Inferior parietal cortex (tissue), 1 donor: ENCODE data around the gene IPO9.
"Not testable (repeated sequence)": the region's sequence is repeated elsewhere in the genome, so short reads cannot be mapped to it uniquely, and the experiment has no call there.

Experiments
- DNase-seq: peaks from one replicate; pipeline ENCODE4 v3.0.0-alpha.2; 2016; ENCODE audit errors: extremely low spot score

IPO9 gene

DNA sequence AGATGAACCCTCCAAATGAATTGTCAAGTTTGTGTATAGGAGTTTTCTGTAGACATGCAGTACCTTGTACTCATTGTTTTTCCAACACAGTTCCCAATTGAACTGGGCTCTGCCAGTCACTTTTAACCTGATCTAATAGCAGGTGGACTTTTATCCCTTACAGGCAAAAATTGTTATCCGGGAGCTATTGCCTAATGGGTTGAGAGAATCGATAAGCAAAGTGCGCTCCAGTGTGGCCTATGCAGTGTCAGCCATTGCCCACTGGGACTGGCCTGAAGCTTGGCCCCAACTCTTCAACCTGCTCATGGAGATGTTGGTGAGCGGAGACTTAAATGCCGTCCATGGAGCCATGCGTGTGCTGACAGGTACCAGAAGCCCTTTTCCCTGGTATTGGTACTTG lies 19.3 kb downstream of the IPO9 start:
- DNase-seq, result no peak

DNA sequence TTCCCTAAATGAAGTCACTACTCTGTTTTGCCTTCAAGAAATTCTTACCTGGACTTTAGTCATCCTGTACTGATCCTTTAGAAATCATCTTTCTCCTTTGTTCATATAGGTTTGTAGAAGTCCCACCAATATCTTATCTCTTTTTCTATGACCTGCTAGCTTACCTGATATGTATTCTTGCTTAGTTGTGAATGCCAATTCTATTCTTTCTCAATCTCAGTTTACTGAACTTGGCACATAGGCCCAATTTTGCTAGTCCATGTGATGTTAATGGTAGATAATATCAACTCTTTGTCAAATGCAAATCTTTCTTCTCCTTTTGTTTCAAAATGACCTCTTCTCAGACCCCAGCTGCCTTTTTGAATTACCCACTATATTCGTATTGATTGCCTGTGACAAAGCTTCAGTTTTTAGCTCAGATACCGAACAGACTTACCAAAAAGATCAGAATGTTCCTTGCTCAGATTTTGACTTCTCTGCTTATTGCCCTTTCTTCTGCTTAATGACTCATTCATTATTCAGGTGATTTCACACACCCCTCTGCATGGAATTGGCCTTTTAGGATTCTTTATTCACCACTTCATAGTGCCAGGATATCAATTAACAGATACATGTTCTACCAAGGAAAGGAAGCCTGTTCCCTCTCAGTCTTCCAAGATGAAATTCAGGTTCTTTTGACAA lies 20.6 kb downstream of the IPO9 start:
- DNase-seq, result no peak

DNA sequence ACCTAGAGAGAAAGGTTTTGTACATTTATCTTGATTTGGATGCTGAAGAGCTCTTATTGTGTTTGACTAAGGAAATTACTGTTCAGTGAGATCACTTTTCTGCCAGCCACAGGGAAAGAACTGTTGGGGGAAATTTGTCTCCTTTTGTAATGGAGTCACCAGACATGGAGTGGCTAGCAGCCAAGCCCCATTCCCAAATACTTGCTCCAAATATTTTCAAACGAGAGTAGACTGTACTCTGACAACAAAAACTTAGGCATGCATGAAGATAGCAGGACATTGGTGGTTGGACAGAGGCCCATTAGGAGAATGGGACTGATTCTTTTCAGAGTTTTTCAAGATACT lies 21.1 kb downstream of the IPO9 start:
- no peak for DNase-seq

DNA sequence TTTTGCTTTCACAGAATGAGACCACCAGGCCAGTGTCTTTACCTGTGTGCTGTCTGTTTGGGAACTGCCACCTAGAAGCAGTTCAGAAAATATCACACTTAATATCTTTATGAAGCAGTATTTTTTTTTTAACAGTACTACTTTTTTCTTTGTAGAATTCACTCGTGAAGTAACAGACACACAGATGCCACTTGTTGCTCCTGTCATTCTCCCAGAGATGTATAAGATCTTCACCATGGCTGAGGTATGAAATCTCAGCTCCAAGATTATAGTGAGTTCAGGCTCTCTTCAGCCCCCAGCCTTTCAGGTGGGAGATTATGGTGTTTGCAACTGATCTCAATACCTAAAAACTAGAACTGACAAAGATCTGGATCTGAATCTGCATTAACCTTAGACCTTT lies 23.0 kb downstream of the IPO9 start:
- DNase-seq, result no peak

DNA sequence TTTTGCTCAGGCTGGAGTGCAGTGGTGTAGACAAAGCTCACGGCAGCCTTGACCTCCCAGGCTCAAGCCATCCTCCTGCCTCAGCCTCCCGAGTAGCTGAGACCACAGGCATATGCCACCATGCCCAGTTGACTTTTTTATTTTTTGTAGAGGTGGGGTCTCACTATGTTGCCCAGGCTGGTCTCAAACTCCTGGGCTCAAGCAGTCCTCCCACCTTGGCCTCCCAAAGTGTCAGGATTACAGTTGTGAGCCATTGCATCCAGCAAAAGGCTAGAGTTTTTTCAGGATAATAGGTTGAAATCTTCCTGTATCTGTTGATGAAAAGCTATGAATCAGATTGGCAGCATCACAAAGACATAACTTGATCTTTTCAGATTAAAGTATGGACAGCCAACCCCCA lies 27.8 kb downstream of the IPO9 start:
- not testable (repeated sequence) for DNase-seq

DNA sequence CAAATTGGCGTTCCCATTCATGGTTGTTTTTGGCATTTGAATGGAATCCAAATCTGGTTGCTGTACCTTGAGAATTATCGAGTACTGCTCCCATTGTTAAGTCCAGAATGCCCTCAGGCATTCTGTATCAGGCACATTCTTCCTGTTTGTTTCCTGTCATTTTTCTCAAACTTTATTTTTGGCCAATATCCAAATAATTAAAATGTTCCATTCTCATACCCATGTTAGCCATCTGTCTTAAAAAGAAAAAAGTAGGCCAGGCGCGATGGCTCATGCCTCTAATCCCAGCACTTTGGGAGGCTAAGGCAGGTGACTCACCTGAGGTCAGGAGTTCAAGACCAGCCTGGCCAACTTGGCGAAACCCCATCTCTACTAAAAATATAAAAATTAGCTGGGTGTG lies 30.5 kb downstream of the IPO9 start:
- no peak for DNase-seq

DNA sequence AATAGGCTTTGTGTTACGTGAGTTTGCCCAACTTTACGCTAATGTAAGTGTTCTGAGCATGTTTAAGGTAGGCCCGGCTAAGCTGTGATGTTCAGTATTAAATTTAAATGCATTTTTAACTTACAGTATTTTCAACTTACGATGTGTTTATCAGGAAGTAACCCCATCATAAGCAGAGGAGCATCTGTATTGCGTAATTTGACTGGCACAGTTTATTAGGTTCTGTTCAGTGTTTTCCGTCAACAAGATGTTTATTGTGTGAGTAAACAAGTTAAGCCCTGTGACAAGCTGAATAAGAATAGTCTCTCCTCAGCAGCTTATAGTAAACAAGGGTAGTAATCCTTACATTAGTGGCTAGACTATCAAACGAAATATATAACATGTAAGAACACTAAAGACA lies 32.5 kb downstream of the IPO9 start:
- no peak for DNase-seq

DNA sequence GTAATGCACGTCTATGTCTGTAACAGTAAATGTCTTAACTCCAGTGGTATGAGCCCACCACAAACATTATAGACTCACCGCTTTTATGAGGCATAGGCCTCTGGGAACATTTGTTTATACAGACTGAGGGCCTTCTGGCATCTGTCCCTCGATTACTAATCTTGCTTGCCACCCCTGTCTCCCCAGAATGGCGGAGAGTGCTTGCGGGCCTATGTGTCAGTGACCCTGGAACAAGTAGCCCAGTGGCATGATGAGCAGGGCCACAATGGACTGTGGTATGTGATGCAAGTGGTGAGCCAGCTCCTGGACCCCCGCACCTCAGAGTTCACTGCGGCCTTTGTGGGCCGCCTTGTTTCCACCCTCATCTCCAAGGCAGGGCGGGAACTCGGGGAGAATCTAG lies 41.4 kb downstream of the IPO9 start:
- DNase-seq, result no peak

DNA sequence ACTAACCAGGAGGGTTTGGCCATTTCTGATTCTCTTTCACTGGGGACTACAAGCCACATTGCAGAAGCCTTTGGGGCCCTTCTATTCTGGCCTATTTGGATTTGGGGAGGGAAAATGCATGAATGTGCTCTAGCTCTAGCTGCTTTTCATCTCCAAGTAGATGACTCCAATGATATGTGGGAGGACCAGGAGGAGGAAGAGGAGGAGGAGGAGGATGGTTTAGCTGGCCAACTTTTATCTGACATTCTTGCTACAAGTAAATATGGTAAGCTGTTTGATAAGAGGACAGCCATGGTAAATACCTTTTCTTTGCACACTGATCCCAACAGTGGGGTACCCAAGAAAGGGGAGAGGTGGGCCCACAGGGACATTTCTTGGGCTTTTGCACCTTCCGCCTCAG lies 45.7 kb downstream of the IPO9 start:
- no peak for DNase-seq

DNA sequence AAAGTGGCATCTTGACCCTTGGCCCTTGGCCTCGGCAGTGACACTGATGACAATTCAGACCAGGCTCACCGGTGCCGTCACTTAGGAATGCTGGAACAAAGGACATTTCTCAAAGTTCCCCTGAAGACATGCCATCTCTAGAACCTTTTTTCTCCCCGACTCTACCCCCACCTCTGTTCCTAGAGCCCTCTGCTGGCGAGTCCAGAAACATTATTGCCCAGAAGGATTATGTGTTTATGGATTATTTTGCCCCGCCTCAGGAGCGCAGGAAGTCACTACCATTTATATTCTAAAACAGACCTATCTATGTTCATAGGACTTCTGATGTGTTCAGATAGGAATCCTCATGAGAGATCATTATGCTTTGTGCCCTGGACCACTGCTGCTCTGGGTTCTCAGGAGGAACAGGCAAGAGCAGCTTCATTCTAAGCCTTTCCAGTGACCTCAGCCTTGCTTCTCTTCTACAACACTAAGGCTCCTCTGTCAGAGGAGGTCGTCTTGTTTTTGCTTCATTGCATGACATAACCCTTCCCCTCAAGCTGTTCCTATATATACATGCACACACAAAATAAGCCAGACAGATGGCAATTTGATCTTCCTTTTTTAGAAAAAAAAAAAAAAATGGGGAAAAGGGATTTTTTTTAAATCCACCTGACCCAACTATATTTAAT lies 47.3 kb downstream of the IPO9 start:
- DNase-seq, result no peak

DNA sequence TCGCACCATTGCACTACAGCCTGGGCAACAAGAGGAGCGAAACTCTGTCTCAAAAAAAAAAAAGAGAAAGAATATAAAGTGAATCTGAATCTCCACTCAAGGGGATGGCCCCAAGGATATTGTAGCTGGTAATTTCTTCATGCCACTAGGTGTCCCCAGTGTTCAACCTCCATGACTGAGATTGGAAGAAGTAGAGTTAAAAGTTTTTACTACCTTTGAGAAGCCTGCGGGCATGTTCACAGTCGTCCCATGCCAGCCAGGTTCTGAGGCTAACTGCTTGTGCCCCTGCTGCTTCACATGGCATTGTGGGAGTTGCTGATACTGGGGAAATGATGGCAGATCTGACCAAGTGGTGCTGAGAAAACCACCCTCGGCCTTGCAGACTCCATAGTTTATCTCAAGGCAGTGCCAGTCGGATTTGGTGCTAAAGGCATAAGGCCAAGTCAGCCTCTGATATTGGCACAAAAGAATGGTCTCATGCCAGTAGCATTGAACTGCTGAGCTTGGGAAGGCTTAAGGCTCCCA lies 49.0 kb downstream of the IPO9 start:
- DNase-seq, result peak; percentile 83

DNA sequence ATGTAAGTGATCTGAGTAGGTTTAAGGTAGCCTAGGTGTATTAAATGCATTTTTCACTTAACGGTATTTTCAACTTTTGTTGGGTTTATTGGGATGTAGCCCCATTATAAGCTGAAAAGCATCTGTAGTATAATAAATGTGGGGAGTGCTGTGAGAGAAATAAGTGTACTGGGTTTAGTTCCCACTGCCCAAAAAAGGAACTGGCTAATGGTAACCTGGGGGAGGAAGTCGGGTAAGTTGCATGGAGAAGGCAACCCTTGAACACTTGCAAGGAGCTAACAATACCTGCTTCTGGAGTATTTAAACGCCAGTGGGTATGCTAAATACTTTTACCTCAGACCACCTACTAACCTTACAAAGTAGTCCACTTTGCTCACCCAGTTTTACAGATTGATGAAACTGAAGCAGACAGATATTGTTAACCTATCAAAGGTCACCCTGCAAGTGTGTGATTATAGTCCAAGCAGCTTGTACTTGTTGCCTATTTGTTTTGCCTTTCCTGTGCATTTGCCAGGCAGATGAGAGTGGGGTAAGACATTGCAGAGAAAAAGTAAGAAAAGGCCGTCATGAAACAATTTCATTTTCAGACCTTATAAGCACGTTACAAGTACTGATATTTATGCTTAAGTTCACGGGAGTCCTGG lies 52.1 kb downstream of the IPO9 start:
- DNase-seq, result no peak

DNA sequence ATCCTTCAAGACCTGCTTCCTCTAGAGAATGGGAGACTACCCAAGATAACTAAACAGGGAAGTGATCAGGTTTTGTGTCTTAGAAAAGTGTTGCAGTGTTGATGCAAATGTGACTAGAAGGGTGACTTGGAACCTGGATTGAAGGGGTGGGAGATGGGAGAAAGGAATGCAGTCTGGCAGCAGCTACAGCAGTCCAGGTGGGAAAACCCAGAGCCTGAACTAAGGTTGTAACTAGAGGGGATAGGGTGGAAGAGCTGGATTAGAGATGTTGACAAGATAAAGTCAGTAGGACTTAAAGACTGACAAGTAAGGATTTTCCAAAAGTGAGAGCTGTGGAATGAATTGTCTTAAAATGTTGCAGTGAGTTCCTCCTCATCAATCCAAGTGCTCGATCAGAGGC lies 52.7 kb downstream of the IPO9 start:
- no peak for DNase-seq

DNA sequence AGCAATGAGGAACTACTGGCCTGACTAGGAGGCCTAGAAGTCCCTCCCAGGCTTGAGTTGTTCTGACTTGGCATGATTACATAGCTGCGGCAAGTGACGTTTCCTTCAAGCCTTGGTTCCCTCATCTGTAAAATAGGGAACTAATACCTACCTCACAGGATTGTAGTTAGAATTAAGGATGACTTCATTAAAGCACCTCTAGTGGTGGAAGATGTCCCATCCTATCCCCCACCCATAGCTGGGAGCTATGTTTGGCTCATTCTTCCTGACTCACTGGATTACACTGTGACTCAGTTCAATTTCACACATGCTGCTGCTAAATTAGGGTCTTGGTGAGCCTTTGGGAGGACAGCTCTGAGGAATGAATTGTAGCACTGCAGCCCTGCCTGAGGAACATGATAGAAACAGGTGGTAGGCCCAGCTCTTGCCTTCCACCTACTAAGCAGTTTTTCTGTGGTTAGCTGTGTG lies 53.7 kb downstream of the IPO9 start:
- peak; percentile 70 for DNase-seq

DNA sequence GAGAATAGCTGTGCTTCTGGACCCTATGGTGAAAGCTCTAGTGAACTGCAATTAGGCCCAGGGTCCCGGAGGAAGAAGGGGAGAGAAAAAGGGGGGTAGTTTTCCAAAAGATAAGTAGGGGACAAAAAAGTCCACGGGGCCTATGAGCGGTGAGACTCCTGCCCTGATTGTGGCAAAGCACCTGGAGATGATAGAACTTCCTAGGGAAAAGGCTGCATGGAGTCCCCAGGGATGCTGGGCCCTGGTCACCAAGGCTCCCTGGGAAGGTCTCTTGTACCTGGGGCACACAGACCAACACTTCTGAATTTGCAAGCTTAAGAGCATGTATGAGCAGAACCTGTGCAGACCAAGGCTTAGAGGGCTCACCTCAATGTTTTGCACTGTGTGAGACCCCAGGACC lies 54.3 kb downstream of the IPO9 start:
- no peak for DNase-seq

DNA sequence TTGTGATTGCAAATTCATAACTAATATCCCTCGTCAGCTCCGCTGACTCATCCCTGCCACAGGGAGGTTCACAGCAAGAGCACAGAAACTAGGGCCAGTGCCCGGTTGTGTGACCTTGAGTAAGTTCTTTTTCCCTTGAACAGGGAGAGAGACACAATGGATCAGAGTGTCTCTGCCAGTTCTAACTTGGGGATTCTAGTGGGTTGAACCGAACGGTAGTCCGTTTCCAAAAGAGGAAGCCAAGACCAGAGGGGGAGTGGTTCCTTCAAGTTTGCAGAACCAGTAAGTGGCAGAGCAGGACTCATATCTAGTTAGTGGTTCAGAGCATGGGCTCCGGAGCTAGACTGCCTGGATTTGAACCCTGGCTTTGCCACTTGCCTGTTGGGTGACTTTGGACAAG lies 54.8 kb downstream of the IPO9 start:
- DNase-seq, result no peak

DNA sequence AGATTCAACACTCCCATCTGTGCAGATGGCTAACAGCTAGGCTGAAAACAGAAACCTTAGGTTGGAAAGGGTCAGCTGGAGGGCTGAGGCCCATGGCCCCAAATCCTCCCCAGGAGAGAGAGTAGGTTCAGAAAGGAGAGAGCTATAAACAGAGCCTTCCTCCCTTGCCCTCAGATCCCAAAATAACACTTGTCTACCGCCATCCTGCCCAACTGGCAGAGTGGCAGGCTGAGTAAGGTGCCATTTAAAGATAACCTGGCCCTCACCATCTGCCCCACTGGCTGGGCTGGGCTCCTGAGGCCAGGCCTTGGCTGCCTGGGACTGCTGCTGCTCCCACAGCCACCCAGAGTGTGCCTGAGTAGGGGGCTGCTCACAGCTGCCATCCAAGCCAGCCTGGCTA lies 55.5 kb downstream of the IPO9 start:
- DNase-seq, result no peak

DNA sequence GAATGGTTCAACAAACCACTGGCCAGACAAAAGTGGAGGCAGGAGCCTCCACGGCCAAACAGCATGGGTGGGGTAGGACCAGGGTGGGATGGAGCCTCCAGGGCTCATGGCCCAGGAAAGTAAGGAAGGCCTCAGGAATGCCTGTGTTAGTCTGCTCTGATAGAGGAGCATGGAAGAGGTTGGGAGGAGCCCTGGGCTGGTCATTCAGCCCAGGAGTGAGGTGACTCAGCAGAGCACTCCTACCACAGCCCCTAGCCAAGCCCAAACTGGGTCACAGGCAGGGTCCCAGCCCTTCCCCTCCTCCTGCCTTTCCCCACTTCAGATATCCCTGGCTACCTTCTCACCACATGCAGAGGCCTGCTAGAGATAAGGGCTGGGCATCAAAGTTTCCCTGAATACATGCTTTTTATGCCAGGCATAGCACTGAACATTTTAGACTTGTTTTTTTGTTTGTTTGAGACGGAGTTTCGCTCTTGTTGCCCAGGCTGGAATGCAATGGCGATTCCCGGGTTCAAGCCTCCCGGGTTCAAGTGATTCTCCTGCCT lies 56.6 kb downstream of the IPO9 start:
- no peak for DNase-seq

DNA sequence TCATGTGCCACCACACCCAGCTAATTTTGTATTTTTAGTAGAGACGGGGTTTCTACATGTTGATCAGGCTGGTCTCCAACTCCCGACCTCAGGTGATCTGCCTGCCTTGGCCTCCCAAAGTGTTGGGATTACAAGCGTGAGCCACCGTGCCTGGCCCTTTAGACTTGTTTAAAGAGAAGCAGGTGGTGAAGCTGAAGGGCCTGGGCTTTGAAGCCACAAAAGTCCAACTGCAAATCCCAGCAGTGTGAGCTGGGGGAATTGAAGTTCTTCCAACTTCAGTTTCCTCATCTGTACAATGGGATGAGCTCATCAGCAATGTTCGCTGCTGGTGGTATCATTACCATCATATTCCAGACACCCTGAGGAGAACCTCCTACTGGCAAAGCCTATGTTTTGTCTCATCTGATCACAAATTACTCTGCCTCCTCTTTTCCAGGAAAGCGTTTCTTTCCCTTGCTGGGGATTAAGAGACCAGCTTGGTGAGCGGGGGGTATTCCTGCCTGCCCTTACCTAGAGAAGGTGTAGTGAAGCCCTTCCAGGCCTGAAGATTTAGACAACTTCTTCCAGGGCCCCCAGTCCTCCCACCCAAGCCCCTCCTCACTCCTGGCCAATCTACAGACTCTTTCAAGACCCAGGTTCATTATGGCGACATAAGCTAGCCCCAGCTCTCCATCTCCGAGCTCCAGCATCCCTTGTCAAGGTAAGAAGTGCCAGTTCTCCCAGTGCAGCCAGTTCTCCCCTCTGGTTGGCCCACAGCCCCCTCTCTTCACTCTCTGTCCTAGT lies 57.3 kb downstream of the IPO9 start:
- DNase-seq, result no peak

DNA sequence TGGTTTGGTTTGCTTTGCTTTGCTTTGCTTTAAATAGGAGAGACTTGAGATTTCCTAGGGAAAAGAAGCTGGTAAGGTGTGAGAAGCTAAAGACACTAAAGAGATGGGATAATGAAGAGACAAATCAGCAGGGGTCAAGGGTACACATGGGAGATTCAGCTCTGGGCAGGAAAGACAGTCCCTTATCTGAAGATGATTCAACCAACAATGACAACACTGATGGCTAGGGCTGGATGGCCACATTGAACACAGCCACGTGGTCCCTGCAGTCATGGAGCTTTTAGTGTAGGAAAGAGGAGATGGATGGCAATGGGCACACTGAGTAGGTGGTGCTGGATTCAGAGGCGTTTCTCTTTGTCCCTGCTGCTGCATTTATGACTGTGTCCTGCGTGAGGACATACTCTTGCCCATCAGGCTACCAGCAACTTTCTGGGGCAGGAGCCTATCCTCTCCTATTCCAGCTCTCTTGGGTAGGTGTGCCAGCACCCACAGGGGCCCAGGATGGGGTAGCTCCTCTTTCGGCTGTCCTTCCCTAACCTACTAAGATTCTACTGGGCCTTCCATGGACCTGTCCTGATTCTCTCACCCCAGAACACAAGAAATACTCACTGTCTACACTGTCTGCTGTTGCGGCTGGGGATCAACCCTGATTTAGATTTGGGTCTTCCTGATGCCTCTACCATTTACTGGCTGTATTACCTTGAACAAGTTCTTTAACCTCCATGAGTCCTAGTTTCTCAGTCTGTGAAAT lies 58.3 kb downstream of the IPO9 start:
- no peak for DNase-seq
